Sigmoid colon (tissue), 7 donors: ENCODE measurements around the gene RAET1G. TPM values are rescaled to one million over a fixed set of nuclear protein-coding genes. Genes with fewer than 3 reads are reported as not detected.
"Not testable (repeated sequence)": the region's sequence is repeated elsewhere in the genome, so short reads cannot be mapped to it uniquely, and the experiment has no call there.

ENCODE experiments used
- DNase-seq: peaks from one replicate; pipeline ENCODE4 v3.0.0-alpha.2; 2019
- H3K27ac ChIP-seq, 4 donors: fragments of 200-600 bp; sonication (generic); one replicate each; pipeline ENCODE4 v1.5.1; 2016 to 2019; ENCODE audit warnings: mild to moderate bottlenecking in 1 of 4
- H3K27me3 ChIP-seq, 3 donors: fragments of 200-600 bp; sonication (generic); one replicate each; pipeline ENCODE4 v1.5.1; 2019; ENCODE audit warnings: mild to moderate bottlenecking in 1 of 3
- H3K36me3 ChIP-seq, 4 donors: fragments of 200-600 bp; sonication (generic); one replicate each; pipeline ENCODE4 v1.5.1; 2016 to 2019
- H3K4me1 ChIP-seq, 4 donors: fragments of 200-600 bp; sonication (generic); one replicate each; pipeline ENCODE4 v1.5.1; 2017 to 2019
- H3K4me3 ChIP-seq, 4 donors: fragments of 200-600 bp; sonication (generic); one replicate each; pipeline ENCODE4 v1.5.1; 2017 to 2019; ENCODE audit warnings: mild to moderate bottlenecking in 2 of 4, moderate library complexity in 1 of 4
- H3K9me3 ChIP-seq, 4 donors: fragments of 200-600 bp in 3 of 4; sonication (generic) in 3 of 4; one replicate each; pipeline versions ENCODE4 v1.5.1 to v1.6.1; 2013 to 2019
- CTCF ChIP-seq, 4 experiments: fragments of 450-650 bp in 3 of 4; fragments of 200-600 bp in 1 of 4; IDR thresholded peaks; one replicate each; pipeline ENCODE4 v1.5.1; 2016 to 2019; ENCODE audit warnings: antibody characterized with exemption in 4 of 4, mild to moderate bottlenecking in 3 of 4, moderate library complexity in 2 of 4
- EP300 ChIP-seq, 4 donors: sonication (generic); formaldehyde crosslinking; IDR thresholded peaks; one replicate each; pipeline ENCODE4 v1.6.1; 2017; ENCODE audit warnings: antibody characterized with exemption in 4 of 4
- POLR2A ChIP-seq, 2 donors: fragments of 450-650 bp; IDR thresholded peaks; one replicate each; pipeline ENCODE4 v1.6.1; 2016; ENCODE audit warnings: antibody characterized with exemption in 2 of 2, mild to moderate bottlenecking in 2 of 2, moderate library complexity in 2 of 2
- POLR2AphosphoS5 ChIP-seq, 4 donors: sonication (generic); formaldehyde crosslinking; IDR thresholded peaks; one replicate each; pipeline ENCODE4 v1.6.1; 2017; ENCODE audit warnings: antibody characterized with exemption in 4 of 4
- WGBS, 2 donors: extraction: QIAGEN DNeasy Blood & Tissue Kit; methylation state at CpG; one replicate each; pipeline ENCODE4 v1.1.7; 2013; 5-methylcytosine and 5-hydroxymethylcytosine counted together
- intact Hi-C: fragments of 100-400 bp; cut with DNase I; formaldehyde crosslinking; loops from one replicate; pipeline ENCODE4 v1.15.1; 2023
- polyA plus RNA-seq, 3 donors: library from polyadenylated mRNA; stranded (reverse); fragments of 200-250 nt; gene quantifications; one replicate each; pipeline ENCODE4 v1.2.3, GENCODE V29; 2013
- total RNA-seq, 4 donors: library from RNA; depleted of rRNA; stranded (reverse); fragments of >200 nt; gene quantifications; one replicate each; pipeline ENCODE4 v1.1.0, GENCODE V29; 2016
- donor health status: healthy with polysubstance abuse.
- donor health status: Bipolar disorder and iron deficiency.
- donor health status: healthy.

RAET1G gene
- total and polyA plus RNA-seq, 7 donors: 0.23 TPM; not detected in 6

- Histone ChIP-seq H3K9me3 (no peaks in the 10 kb centered on the region), H3K27ac (no peak overlapping the region), H3K36me3 (no peaks in the 10 kb centered on the region), H3K27me3 (peaks cover 0 to 11% (median 7%) of the 10 kb centered on the region in 3 donors), H3K4me3 (no peak overlapping the region), H3K4me1 (peaks cover 0 to 31% (median 25%) of the 10 kb centered on the region in 4 donors)
- WGBS, 2 donors: 75 to 78% methylated on average over 9 of the region's 9 CpGs
- no peak for DNase-seq
- intact Hi-C loops: loop anchor here (10.0 kb wide), 2 partner anchors 210 to 380 kb away; partner anchors contain the start of genes LATS1 and PPIL4
- TF ChIP-seq POLR2A (IDR thresholded peaks at IDR 0.05) (no peak), POLR2AphosphoS5 (IDR thresholded peaks at IDR 0.05) (no peak), EP300 (IDR thresholded peaks at IDR 0.05) (no peak), CTCF (IDR thresholded peaks at IDR 0.05) (no peak)
Observed at GRCh38 chr6:149924206-149924932, 1.4 kb upstream of the RAET1G start.

GRCh38 chr6:149923327-149923986, 536 bp upstream of the RAET1G start:
- Histone ChIP-seq H3K36me3 (no peaks in the 10 kb centered on the region), H3K27me3 (peaks cover 0 to 6% (median 0%) of the 10 kb centered on the region in 3 donors), H3K27ac (peak overlapping the region in 1 of 4 donors; percentile 39), H3K9me3 (no peaks in the 10 kb centered on the region), H3K4me3 (peak overlapping the region; percentile 8 to 54 (median 47)), H3K4me1 (peaks cover 0 to 31% (median 25%) of the 10 kb centered on the region in 4 donors)
- no peak for DNase-seq
- TF ChIP-seq CTCF (IDR thresholded peaks at IDR 0.05) (no peak), POLR2A (IDR thresholded peaks at IDR 0.05) (no peak), POLR2AphosphoS5 (IDR thresholded peaks at IDR 0.05) (no peak), EP300 (IDR thresholded peaks at IDR 0.05) (no peak)
- intact Hi-C loops: loop anchor here (10.0 kb wide), 2 partner anchors 209 to 379 kb away; partner anchors contain the start of genes LATS1 and PPIL4
- WGBS, 2 donors: 20% methylated on average over 33 of the region's 33 CpGs

- 12 to 29% methylated on average over 5 of the region's 5 CpGs for WGBS, 2 donors
- H3K36me3 ChIP-seq, DNase-seq, H3K27me3 ChIP-seq, H3K27ac ChIP-seq, H3K9me3 ChIP-seq: not testable (repeated sequence)
- intact Hi-C loops: loop anchor here (10.0 kb wide), 2 partner anchors 207 to 377 kb away; partner anchors contain the start of genes LATS1 and PPIL4
- Histone ChIP-seq H3K4me1 (peaks cover 0 to 31% (median 25%) of the 10 kb centered on the region in 4 donors), H3K4me3 (peak overlapping the region in 1 of 4 donors; percentile 50)
Observed at GRCh38 chr6:149922091-149922490, 830 bp downstream of the RAET1G start.

GRCh38 chr6:149921361-149921760, 1.6 kb downstream of the RAET1G start:
- H3K36me3 ChIP-seq: no peaks in the 10 kb centered on the region
- intact Hi-C loops: loop anchor here (10.0 kb wide), 2 partner anchors 207 to 377 kb away; partner anchors contain the start of genes LATS1 and PPIL4
- no peak overlapping the region for H3K27ac ChIP-seq
- H3K4me3 ChIP-seq: no peak overlapping the region
- no peak for DNase-seq
- H3K27me3 ChIP-seq: peaks cover 0 to 6% (median 0%) of the 10 kb centered on the region in 3 donors
- 90 to 91% methylated on average over 6 of the region's 6 CpGs for WGBS, 2 donors
- peaks cover 0 to 30% (median 25%) of the 10 kb centered on the region in 4 donors for H3K4me1 ChIP-seq
- TF ChIP-seq EP300 (IDR thresholded peaks at IDR 0.05) (no peak), POLR2AphosphoS5 (IDR thresholded peaks at IDR 0.05) (no peak), CTCF (IDR thresholded peaks at IDR 0.05) (no peak), POLR2A (IDR thresholded peaks at IDR 0.05) (no peak)
- H3K9me3 ChIP-seq: no peaks in the 10 kb centered on the region

- 88 to 89% methylated on average over 4 of the region's 4 CpGs for WGBS, 2 donors
- peak; percentile 35 for DNase-seq
- intact Hi-C loops: loop anchor here (10.0 kb wide), 2 partner anchors 205 to 375 kb away; partner anchors contain the start of genes LATS1 and PPIL4
Observed at GRCh38 chr6:149919834-149920225, 3.1 kb downstream of the RAET1G start.

GRCh38 chr6:149919126-149919833, 3.6 kb downstream of the RAET1G start:
- H3K27ac ChIP-seq, H3K27me3 ChIP-seq, intact Hi-C loops, DNase-seq, H3K4me3 ChIP-seq, H3K9me3 ChIP-seq, H3K36me3 ChIP-seq: not testable (repeated sequence)
- H3K4me1 ChIP-seq: peaks cover 0 to 17% (median 15%) of the 10 kb centered on the region in 4 donors
- 83 to 91% methylated on average over 11 of the region's 11 CpGs for WGBS, 2 donors

More at GRCh38 chr6:149919834-149920225, 3.1 kb downstream of the RAET1G start:
- peaks cover 0 to 6% (median 0%) of the 10 kb centered on the region in 3 donors for H3K27me3 ChIP-seq
- H3K4me3 ChIP-seq: no peak overlapping the region
- peaks cover 0 to 17% (median 15%) of the 10 kb centered on the region in 4 donors for H3K4me1 ChIP-seq
- TF ChIP-seq POLR2A (IDR thresholded peaks at IDR 0.05) (no peak), EP300 (IDR thresholded peaks at IDR 0.05) (no peak), CTCF (IDR thresholded peaks at IDR 0.05) (no peak), POLR2AphosphoS5 (IDR thresholded peaks at IDR 0.05) (no peak)
- no peaks in the 10 kb centered on the region for H3K9me3 ChIP-seq
- H3K27ac ChIP-seq: no peak overlapping the region
- no peaks in the 10 kb centered on the region for H3K36me3 ChIP-seq
